ENCODE results near the gene FLT3LG.

GRCh38 chr19:49515767-49516166 is 41.8 kb downstream of the FLT3LG start:
- TF ChIP-seq CTCF (IDR thresholded peaks at IDR 0.05) (no peak), POLR2A (IDR thresholded peaks at IDR 0.05) (no peak)

All from transverse colon (tissue), 3 donors.